Measurements from ENCODE around the gene CYP11A1.

CYP11A1 gene

DNA sequence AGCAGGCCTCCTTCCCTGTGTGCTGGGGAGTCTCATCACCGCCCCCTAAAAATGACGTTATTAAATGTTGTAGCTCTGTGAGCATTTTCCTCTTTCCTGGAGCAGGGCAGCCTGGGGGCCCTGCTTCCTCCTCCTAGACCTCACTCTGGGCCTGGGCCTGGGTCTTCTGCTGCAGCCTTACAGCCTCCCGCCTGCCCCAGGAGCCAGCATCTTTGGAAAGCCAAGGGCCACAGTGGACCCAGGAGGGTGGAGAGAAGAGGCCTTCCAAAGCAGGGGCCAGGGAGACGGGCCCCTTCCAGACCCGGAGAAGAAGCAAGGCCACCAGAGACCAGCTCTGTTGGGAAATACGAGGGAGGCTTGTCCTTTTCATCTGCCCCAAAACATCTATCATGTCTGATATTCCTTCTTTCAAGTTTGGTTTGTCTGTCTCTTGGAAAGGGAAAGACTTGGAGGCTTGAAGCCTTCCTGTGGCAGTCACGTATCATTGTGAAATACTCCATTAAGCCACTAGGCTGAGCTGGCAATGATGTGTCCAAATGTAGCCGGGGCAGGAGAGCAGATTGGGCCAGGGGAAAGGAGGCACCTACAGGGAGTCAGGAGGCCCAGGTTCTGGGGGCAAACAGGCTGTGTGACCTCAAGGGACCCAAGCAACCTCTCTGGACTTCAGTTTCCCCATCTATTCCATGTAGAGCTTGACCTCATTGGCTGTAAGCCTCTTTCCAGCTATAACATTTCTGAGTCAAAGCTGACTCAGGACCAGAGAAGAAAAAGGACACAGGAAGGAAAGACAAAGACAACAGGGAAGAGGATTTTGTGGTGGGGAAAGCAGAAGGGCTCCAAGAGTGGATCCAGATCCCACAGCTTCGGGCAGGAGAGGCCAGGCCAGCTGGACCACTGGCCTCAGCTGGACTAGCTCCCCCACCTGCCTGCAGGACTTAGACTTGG is 31.1 kb downstream of the CYP11A1 start:
- TF ChIP-seq, protein P1, sequence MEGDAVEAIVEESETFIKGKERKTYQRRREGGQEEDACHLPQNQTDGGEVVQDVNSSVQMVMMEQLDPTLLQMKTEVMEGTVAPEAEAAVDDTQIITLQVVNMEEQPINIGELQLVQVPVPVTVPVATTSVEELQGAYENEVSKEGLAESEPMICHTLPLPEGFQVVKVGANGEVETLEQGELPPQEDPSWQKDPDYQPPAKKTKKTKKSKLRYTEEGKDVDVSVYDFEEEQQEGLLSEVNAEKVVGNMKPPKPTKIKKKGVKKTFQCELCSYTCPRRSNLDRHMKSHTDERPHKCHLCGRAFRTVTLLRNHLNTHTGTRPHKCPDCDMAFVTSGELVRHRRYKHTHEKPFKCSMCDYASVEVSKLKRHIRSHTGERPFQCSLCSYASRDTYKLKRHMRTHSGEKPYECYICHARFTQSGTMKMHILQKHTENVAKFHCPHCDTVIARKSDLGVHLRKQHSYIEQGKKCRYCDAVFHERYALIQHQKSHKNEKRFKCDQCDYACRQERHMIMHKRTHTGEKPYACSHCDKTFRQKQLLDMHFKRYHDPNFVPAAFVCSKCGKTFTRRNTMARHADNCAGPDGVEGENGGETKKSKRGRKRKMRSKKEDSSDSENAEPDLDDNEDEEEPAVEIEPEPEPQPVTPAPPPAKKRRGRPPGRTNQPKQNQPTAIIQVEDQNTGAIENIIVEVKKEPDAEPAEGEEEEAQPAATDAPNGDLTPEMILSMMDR (IDR thresholded peaks at IDR 0.05; ENCODE audit: low read depth, low read length) = no peak
- DNase-seq (ENCODE audit: extremely low read depth, low read depth) = no peak

DNA sequence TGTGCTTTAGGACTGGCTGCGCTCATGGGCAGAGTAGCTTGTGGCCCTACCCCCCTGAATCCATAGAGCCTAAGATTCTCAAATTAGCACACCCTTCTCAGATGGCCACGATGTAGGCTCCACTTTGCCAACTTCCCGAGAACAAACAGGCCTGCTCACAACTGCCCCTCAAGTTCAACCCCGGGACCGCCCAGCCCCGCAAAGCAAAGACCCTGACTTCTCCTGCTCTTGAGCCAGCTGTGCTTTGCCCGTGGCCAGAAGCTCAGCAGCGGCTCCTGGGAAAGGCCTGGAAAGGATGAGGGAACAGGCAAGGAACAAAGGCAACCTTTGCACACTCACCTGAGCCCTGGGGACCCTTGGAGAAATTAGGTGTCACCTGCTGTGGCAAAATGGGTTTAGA is 32.0 kb downstream of the CYP11A1 start:
- DNase-seq (ENCODE audit: extremely low read depth, low read depth) = no peak
- TF ChIP-seq, protein P1 (IDR thresholded peaks at IDR 0.05; ENCODE audit: low read depth, low read length) = no peak

DNA sequence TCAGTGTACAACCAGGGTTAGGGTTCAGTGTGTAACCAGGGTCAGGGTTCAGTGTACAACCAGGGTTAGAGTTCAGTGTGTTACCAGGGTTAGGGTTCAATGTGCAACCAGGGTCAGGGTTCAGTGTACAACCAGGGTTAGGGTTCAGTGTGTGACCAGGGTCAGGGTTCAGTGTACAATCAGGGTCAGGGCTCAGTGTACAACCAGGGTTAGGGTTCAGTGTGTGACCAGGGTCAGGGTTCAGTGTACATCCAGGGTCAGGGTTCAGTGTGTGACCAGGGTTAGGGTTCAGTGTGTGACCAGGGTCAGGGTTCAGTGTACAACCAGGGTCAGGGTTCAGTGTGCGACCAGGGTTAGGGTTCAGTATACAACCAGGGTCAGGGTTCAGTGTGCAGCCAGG is 33.3 kb downstream of the CYP11A1 start:
- DNase-seq (ENCODE audit: extremely low read depth, low read depth) = no peak
- TF ChIP-seq, protein P1 (IDR thresholded peaks at IDR 0.05; ENCODE audit: low read depth, low read length) = no peak

DNA sequence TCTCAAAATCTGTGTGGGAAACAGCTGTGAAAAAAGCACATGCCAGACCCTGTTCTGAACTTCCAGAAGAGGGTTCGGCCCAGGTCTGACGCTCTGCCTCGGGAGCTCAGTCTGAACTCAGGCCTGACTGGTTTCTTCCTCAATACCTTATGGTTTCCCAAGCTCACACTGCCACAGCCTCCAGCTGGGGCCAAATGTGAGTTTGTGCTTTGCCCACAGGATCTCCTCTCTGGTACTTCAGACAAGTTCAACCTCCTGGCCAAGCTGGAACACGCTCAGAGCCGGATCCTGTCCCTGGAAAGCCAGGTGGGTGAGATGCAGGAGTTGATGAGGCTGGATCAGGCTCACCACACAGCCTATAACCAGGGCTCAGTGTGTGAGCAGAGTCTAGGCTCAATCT is 33.8 kb downstream of the CYP11A1 start:
- no peak for DNase-seq (ENCODE audit: extremely low read depth, low read depth)
- TF ChIP-seq, protein P1 (IDR thresholded peaks at IDR 0.05; ENCODE audit: low read depth, low read length) = no peak

DNA sequence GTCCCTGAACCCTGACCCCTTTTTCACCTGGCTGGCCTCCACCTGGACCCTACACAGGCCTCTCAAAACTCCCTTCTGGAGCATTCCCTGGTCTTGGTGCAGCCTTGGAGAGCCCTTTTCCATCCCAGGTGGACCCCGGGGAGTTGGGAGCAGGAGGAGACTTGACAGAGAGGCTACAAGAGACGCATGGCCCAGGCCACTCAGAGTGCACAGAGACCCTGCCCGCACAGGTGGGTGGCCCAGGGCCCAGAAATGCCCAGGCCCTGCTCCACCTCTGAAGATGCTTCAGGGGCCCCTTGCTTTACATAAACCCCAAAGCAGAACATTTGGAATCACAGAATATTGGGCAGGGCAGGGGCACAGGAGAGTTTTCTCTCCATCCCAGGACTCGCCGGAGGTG is 34.4 kb downstream of the CYP11A1 start:
- no peak for DNase-seq (ENCODE audit: extremely low read depth, low read depth)
- TF ChIP-seq, protein P1 (IDR thresholded peaks at IDR 0.05; ENCODE audit: low read depth, low read length) = no peak

DNA sequence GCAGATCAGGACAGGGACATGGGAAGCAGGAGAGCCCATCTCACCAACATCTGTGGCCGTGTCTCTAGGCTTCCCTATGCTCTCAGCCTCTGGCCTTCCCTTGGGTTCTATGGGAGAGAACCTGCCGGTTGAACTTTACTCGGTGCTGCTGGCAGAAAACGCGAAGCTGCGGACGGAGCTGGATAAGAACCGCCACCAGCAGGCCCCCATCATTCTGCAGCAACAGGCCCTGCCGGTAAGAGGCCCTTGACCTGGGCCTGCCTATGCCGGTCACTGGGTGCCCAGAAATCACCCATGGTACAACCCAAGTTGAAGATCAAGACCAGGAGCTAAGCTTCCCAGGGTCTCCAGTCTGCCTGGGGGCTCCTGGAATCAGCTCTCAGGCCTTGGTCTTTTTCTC is 34.8 kb downstream of the CYP11A1 start:
- DNase-seq (ENCODE audit: extremely low read depth, low read depth) = no peak
- TF ChIP-seq, protein P1 (IDR thresholded peaks at IDR 0.05; ENCODE audit: low read depth, low read length) = no peak

DNA sequence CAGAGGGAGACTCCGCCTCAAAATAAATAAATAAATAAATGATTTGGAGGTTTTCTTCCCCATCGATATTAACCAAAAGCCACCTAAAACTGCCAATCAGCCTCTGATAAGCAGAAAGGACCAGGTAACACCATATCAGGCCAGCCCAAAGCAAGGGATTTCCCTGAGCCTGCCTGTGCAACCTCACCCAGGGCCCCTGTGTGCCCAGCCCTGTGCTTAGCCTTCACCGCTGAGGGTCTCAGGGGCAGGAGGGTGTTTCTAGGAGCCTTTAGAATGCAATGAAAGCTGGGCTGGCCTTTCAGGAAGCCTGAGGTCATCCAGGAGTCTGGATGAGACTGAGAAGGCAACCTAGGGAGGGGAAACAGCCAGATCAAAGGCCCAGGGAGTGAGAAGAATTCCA is 35.4 kb downstream of the CYP11A1 start:
- TF ChIP-seq, protein P1 (IDR thresholded peaks at IDR 0.05; ENCODE audit: low read depth, low read length) = no peak
- DNase-seq (ENCODE audit: extremely low read depth, low read depth) = no peak

Measured in AG09319 (cell line).